ENCODE data around the gene FCN1.

The FCN1 gene

GRCh38 chr9:134908524-134909309, 9.0 kb downstream of the FCN1 start:
- TF ChIP-seq POLR2A (IDR thresholded peaks at IDR 0.05; ENCODE audit: extremely low read depth, insufficient read length) (no peak), MYC (IDR thresholded peaks at IDR 0.05; ENCODE audit: low read depth, low read length) (no peak)
- TF ChIP-seq, protein P1, sequence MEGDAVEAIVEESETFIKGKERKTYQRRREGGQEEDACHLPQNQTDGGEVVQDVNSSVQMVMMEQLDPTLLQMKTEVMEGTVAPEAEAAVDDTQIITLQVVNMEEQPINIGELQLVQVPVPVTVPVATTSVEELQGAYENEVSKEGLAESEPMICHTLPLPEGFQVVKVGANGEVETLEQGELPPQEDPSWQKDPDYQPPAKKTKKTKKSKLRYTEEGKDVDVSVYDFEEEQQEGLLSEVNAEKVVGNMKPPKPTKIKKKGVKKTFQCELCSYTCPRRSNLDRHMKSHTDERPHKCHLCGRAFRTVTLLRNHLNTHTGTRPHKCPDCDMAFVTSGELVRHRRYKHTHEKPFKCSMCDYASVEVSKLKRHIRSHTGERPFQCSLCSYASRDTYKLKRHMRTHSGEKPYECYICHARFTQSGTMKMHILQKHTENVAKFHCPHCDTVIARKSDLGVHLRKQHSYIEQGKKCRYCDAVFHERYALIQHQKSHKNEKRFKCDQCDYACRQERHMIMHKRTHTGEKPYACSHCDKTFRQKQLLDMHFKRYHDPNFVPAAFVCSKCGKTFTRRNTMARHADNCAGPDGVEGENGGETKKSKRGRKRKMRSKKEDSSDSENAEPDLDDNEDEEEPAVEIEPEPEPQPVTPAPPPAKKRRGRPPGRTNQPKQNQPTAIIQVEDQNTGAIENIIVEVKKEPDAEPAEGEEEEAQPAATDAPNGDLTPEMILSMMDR (IDR thresholded peaks at IDR 0.05; ENCODE audit: low read depth, low read length) = no peak
- TF ChIP-seq, protein P2, sequence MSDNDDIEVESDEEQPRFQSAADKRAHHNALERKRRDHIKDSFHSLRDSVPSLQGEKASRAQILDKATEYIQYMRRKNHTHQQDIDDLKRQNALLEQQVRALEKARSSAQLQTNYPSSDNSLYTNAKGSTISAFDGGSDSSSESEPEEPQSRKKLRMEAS (IDR thresholded peaks at IDR 0.05; ENCODE audit: low read depth, low read length) = no peak
- no peak for DNase-seq (ENCODE audit: low read depth)
- no peak overlapping the region for H3K4me3 ChIP-seq (ENCODE audit: low read depth, low read length)

DNA sequence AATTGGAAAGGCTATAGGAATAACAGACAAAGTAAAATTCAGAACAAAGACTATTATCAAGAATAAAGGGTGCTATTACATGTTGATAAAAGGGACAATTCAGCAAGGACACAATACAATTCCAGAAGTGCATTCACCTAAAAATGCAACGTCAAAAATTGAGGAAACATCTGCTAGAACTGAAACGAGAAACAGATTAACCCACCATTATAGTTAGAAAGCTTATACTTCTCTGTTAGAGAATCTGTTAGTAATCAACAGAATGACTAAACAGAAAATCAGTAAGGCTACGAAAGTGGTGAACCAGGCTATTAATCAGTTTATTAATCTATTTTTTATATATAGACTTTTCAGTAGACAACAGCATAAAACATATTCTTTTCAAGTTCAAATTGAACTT, 14.8 kb downstream of the FCN1 start:
- H3K4me3 ChIP-seq (ENCODE audit: low read depth, low read length) = no peak overlapping the region
- no peak for DNase-seq (ENCODE audit: low read depth)
- no peak for TF ChIP-seq MYC (IDR thresholded peaks at IDR 0.05; ENCODE audit: low read depth, low read length)
- TF ChIP-seq POLR2A (IDR thresholded peaks at IDR 0.05; ENCODE audit: extremely low read depth, insufficient read length) = no peak
- TF ChIP-seq, protein P2 (IDR thresholded peaks at IDR 0.05; ENCODE audit: low read depth, low read length) = no peak
- TF ChIP-seq, protein P1 (IDR thresholded peaks at IDR 0.05; ENCODE audit: low read depth, low read length) = no peak

GRCh38 chr9:134899818-134900217, 17.9 kb downstream of the FCN1 start:
- no peak for DNase-seq (ENCODE audit: low read depth)
- TF ChIP-seq, protein P2 (IDR thresholded peaks at IDR 0.05; ENCODE audit: low read depth, low read length) = no peak
- TF ChIP-seq, protein P1 (IDR thresholded peaks at IDR 0.05; ENCODE audit: low read depth, low read length) = no peak
- no peak for TF ChIP-seq POLR2A (IDR thresholded peaks at IDR 0.05; ENCODE audit: extremely low read depth, insufficient read length)
- TF ChIP-seq MYC (IDR thresholded peaks at IDR 0.05; ENCODE audit: low read depth, low read length) = no peak
- no peak overlapping the region for H3K4me3 ChIP-seq (ENCODE audit: low read depth, low read length)

DNA sequence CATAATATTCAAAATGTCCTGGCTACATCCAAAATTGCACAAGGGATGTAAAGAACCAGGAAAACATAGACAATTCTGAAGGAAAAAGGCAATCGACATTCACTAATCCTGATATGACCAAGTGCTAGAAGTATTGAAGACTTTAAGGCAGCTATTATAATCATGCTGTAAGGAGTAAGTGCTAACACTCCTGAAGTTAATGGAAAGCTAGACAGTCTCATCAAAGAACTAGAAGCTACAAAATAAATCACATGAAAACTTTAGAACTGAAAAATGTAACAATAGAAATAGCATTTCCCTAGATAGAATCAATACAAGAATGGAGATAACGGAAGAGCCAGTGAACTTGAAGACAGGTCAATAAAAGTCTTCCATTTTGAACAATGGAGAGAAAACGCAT, 18.5 kb downstream of the FCN1 start:
- TF ChIP-seq, protein P2 (IDR thresholded peaks at IDR 0.05; ENCODE audit: low read depth, low read length) = no peak
- TF ChIP-seq POLR2A (IDR thresholded peaks at IDR 0.05; ENCODE audit: extremely low read depth, insufficient read length) = no peak
- TF ChIP-seq, protein P1 (IDR thresholded peaks at IDR 0.05; ENCODE audit: low read depth, low read length) = no peak
- no peak for TF ChIP-seq MYC (IDR thresholded peaks at IDR 0.05; ENCODE audit: low read depth, low read length)
- H3K4me3 ChIP-seq (ENCODE audit: low read depth, low read length) = no peak overlapping the region
- DNase-seq (ENCODE audit: low read depth) = no peak

DNA sequence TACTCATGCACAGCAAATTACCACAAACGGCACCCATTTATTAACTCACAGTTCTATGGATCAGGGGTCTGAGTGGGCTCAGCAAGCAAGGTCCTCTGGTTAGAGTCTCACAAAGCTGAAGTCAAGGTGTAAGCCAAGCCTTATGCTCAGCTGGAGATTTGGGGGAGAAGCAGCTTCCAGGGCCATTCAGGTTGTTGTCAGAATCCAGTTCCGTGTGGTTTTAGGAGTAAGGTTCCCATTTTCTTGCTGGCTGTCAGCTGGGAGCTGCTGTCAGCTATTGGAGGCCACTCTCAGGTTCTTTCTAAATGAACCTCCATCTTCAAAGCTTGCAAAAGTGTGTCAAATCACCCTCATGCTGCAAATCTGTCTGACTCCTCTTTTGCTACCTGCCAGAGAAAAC, 19.4 kb downstream of the FCN1 start:
- TF ChIP-seq, protein P2 (IDR thresholded peaks at IDR 0.05; ENCODE audit: low read depth, low read length) = no peak
- TF ChIP-seq POLR2A (IDR thresholded peaks at IDR 0.05; ENCODE audit: extremely low read depth, insufficient read length) (no peak), MYC (IDR thresholded peaks at IDR 0.05; ENCODE audit: low read depth, low read length) (no peak)
- TF ChIP-seq, protein P1 (IDR thresholded peaks at IDR 0.05; ENCODE audit: low read depth, low read length) = no peak
- no peak overlapping the region for H3K4me3 ChIP-seq (ENCODE audit: low read depth, low read length)
- DNase-seq (ENCODE audit: low read depth) = no peak

Data from NB4 (cell line).